Activated CD4-positive, alpha-beta memory T cell treated with anti-CD3 and anti-CD28 coated beads for 36 hours (primary cell): ENCODE data around the gene ANO7. TPM values are rescaled to one million over a fixed set of nuclear protein-coding genes. Genes with fewer than 3 reads are reported as not detected.
"Not testable (repeated sequence)": the region's sequence is repeated elsewhere in the genome, so short reads cannot be mapped to it uniquely, and the experiment has no call there.

ENCODE experiments used
- CTCF ChIA-PET: fragments of 350-600 bp; sonication (Branson Sonifier 250); formaldehyde crosslinking; loops from one replicate; lab custom pipeline; 2021; ENCODE audit warnings: antibody characterized with exemption, inconsistent platforms; lab: Charles Lee
- POLR2A ChIA-PET: fragments of 350-600 bp; sonication (Branson Sonifier 250); formaldehyde crosslinking; loops from one replicate; lab custom pipeline; 2021; ENCODE audit warnings: antibody characterized with exemption; lab: Charles Lee
- DNase-seq: peaks from one replicate; pipeline ENCODE4 v3.0.0-alpha.2; 2020
- H3K27ac Mint-ChIP-seq: one replicate; pipeline ENCODE4 v1.8.0; 2021; ENCODE audit warnings: mixed read lengths
- H3K27me3 Mint-ChIP-seq: one replicate; pipeline ENCODE4 v1.8.0; 2021; ENCODE audit warnings: mixed read lengths
- H3K36me3 Mint-ChIP-seq: one replicate; pipeline ENCODE4 v1.8.0; 2021; ENCODE audit warnings: mixed read lengths
- H3K4me1 Mint-ChIP-seq: one replicate; pipeline ENCODE4 v1.8.0; 2021; ENCODE audit warnings: low read depth, mixed read lengths
- H3K4me3 Mint-ChIP-seq: one replicate; pipeline ENCODE4 v1.8.0; 2021; ENCODE audit warnings: mild to moderate bottlenecking, mixed read lengths
- H3K9me3 Mint-ChIP-seq: one replicate; pipeline ENCODE4 v1.8.0; 2021; ENCODE audit warnings: mixed read lengths
- intact Hi-C: fragments of 100-400 bp; cut with micrococcal nuclease; formaldehyde crosslinking; loops from one replicate; pipeline ENCODE4 v1.15.1; 2023
- total RNA-seq, 2 experiments: library from RNA; stranded (reverse); gene quantifications; one replicate each; pipeline ENCODE4 v1.2.3, GENCODE V29; 2021

ANO7 gene
- total RNA-seq, 2 experiments from 2014 or later: 1.4 to 2.1 TPM

DNA sequence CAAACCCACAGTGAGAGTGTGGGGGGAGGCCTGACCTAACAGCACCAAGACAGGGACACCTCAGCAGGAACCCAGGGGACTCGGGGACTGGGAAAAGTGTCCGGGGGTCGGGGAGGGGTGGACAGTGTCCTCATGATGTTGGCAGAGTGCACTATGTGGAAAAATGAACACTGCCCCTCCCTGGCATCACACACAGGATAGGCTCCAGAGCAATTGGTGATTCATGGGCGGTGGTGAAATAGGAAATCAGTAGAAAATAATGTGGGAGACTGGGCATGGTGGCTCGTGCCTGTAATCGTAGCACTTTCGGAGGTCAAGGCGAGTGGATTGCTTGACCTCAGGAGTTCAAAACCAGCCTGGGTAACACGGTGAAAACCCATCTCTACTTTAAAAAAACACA, 3.6 kb upstream of the ANO7 start:
- no peak for DNase-seq
- peaks cover 8% of the 10 kb centered on the region for H3K4me1 Mint-ChIP-seq
- peaks cover 19% of the 10 kb centered on the region for H3K36me3 Mint-ChIP-seq
- H3K27me3 Mint-ChIP-seq: no peaks in the 10 kb centered on the region
- intact Hi-C loops: no loop called here
- H3K9me3 Mint-ChIP-seq: no peaks in the 10 kb centered on the region
- ChIA-PET CTCF (interaction anchor here (0.7 kb wide), 1 partner anchor 322 kb away, joined by 3 read pairs; no protein-coding TSS in a partner anchor), POLR2A (no interaction called here)
- no peak overlapping the region for H3K4me3 Mint-ChIP-seq
- no peak overlapping the region for H3K27ac Mint-ChIP-seq

DNA sequence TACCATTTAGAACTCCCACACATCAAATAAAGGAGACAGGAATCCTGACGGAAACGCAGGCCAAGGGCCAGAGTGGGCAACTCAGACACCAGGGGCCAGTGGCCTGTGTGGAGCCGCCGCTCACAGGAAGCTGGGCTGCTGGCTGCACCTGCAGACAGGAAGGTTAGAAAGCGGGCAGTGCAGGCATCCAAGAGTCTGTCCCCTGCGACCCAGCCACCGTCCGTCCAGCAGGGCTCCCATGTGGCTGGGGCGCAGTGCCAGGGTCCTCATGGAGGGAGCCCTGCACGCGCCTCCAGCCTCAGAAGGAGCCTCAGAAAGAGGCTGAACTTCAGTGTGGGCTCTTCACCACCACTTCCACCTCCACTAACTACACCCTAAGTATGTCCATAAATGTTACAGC, 2.5 kb upstream of the ANO7 start:
- ChIA-PET CTCF (no interaction called here), POLR2A (no interaction called here)
- Mint-ChIP-seq H3K27ac (no peak overlapping the region), H3K4me1 (no peaks in the 10 kb centered on the region), H3K9me3 (no peaks in the 10 kb centered on the region), H3K27me3 (no peaks in the 10 kb centered on the region), H3K4me3 (no peak overlapping the region), H3K36me3 (peaks cover 16% of the 10 kb centered on the region)
- intact Hi-C loops: no loop called here
- no peak for DNase-seq

DNA sequence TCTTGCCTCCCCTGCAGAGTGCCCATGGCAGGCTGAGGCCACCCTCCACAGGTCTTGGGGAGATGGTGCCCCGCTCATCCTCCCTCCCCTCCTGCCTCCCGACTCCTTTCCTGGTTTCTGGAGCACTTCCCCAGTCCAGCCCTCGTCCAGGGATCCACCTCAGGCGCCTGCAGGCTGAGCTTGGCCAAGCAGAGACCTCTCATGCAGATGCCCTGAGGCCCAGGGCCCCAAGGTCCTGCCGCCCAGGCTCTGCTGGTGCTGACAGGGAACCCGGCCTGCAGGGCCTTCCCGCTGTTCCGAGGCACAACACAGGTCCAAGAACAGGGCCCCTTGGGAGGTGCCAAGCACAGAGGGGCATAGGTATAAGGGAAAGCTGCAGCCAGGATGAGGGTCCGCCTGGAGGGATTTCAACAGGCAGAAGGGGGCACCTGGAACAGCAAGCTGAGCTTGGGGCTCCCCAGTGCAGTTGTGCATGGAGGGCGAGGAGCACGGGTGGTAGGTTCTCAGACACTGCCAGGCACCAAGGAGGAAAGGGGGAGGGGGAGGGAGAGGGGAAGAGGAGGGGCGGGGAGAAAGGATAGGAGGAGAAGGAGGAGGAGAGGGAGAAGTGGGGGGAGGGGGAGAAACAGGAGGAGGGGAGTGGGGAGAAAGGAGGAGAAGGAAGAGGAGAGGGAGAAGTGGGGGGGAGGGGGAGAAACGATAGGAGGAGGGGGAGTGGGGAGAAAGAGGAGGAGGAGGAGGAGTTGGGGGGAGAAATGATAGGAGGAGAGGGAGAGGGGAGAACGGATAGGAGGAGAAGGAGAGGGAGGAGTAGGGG, 1.2 kb upstream of the ANO7 start:
- no peak overlapping the region for H3K4me3 Mint-ChIP-seq
- H3K36me3 Mint-ChIP-seq: peaks cover 11% of the 10 kb centered on the region
- DNase-seq: no peak
- no peaks in the 10 kb centered on the region for H3K27me3 Mint-ChIP-seq
- no peak overlapping the region for H3K27ac Mint-ChIP-seq
- ChIA-PET POLR2A (no interaction called here), CTCF (no interaction called here)
- no peaks in the 10 kb centered on the region for H3K9me3 Mint-ChIP-seq
- intact Hi-C loops: no loop called here
- no peaks in the 10 kb centered on the region for H3K4me1 Mint-ChIP-seq

DNA sequence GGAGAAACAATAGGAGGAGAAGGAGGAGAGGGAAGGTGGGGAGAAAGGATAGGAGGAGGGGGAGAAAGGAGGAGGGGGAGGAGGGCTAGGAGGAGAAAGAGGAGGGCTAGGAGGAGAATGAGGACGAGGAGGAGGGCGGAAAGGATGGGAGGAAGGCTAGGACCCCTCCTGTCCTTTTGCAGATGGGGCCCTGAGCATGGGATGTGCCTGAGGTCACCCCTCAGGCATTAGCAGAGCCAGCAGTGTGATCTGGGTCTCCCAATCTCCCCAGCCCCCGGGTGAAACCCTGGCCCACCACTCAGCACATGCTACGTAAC, 601 bp upstream of the ANO7 start:
- Mint-ChIP-seq H3K27me3 (no peaks in the 10 kb centered on the region), H3K4me3 (no peak overlapping the region), H3K36me3 (peaks cover 5% of the 10 kb centered on the region), H3K9me3 (no peaks in the 10 kb centered on the region), H3K27ac (no peak overlapping the region), H3K4me1 (no peaks in the 10 kb centered on the region)
- POLR2A ChIA-PET: no interaction called here
- DNase-seq: no peak
- intact Hi-C loops: no loop called here
- CTCF ChIA-PET: no interaction called here

DNA sequence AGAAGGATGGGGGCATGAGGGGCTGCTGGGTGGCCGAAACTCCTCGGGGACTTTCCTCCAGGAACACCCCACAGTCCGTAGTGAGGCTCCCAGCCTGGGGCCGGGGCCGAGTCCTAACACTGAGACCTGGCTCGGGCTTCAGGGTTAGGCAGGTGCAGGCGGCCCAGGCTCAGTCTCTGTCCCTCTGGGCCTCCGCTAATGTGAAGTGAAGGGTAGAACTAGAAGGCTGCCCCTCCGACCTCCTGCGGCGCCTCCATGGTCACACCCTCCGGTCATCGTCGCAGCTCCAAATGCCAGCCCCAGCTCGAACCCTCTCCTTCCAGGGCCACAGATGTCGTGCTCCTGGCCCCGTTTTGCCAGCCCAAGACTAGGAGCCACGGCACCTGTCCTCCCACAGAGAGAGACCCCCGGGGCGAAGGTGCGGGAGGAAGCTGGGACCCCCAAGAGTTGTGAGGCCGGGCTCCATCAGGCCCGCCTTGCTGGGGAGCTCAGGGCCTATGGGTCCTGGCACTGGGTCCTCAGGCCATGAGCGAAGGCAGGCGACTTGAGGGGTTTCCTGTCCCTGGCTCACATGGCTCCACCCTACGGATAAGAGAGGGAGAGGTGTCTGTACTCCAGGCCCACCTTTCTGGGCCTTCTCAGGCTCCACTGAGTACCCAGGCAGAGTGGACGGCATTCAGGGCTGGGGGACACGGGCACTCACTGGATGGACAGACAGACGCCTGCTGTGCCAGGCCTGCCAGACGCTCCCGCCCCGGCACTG, 797 bp downstream of the ANO7 start:
- intact Hi-C loops: no loop called here
- H3K9me3 Mint-ChIP-seq: no peaks in the 10 kb centered on the region
- H3K4me1 Mint-ChIP-seq: no peaks in the 10 kb centered on the region
- H3K36me3 Mint-ChIP-seq: no peaks in the 10 kb centered on the region
- no peak overlapping the region for H3K27ac Mint-ChIP-seq
- no peak for DNase-seq
- no peak overlapping the region for H3K4me3 Mint-ChIP-seq
- H3K27me3 Mint-ChIP-seq: no peaks in the 10 kb centered on the region
- ChIA-PET POLR2A (no interaction called here), CTCF (no interaction called here)

DNA sequence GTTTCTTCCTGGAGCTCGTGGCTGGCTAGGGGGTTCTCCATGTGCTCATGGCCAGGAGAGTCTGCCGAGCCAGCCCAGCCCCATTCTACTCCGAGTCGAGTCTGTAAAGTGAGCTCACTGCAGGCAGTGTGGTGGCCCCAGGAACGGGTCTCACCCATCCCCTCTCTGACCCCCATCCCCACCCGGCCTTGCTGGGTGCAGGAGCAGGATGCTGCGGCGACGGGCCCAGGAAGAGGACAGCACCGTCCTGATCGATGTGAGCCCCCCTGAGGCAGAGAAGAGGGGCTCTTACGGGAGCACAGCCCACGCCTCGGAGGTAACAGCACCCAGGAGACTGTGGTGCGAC, 1.4 kb downstream of the ANO7 start:
- H3K27me3 Mint-ChIP-seq: no peaks in the 10 kb centered on the region
- H3K4me1 Mint-ChIP-seq: no peaks in the 10 kb centered on the region
- POLR2A ChIA-PET: no interaction called here
- H3K36me3 Mint-ChIP-seq: no peaks in the 10 kb centered on the region
- DNase-seq: no peak
- H3K27ac Mint-ChIP-seq: no peak overlapping the region
- intact Hi-C loops: no loop called here
- no peak overlapping the region for H3K4me3 Mint-ChIP-seq
- H3K9me3 Mint-ChIP-seq: no peaks in the 10 kb centered on the region
- CTCF ChIA-PET: no interaction called here

DNA sequence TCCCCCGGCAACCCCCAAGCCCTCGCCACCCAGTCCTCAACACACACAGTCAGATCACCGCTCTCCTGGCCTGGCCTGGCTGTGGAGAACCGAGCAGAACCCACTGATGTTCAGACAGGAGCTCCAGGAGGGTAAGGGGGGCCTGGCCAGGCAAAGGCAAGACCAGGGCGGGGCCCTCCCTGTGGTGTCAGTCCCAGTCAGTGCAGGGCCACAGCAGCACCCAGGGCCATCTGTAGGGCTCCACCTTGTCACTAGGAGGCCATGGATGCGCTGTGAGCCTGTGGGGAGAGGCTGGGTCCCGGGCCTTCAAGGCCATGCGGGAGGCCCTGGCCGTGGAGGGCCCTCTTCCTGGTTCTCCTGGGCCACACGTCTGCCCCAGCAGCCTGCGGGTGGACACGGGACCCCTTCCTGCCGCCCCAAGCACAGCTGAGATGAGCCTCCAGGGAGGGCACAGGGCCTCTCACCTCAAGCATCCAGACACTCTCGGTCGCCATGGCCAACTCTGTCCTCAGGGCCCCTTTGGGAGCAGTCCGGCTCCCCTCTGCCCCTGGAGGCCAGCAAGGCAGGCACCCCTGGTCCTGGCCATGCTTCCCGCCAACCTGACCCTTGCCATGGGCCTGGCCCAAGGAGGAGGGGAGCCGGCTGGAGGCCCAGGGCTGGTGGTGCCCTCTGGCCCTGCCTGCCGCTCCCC, 2.0 kb downstream of the ANO7 start:
- Mint-ChIP-seq H3K36me3 (no peaks in the 10 kb centered on the region), H3K4me1 (no peaks in the 10 kb centered on the region)
- POLR2A ChIA-PET: no interaction called here

DNA sequence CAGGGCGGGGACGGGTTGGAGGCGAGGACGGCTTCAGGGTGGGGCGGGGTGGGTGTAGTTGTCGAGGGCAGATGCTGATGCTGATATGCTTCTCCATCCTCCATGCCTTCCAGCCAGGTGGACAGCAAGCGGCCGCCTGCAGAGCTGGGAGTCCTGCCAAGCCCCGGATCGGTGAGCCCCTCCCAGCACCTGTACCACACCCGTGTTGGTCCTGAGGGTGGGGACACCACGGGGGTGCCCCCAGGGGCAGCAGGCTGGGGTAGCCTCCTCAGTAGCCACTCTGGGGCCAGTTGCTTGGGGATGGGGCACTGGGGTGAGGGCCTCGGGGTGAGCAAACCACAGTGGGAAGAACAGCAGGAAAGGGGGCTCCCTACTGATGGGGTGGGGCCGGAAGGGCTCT, 2.6 kb downstream of the ANO7 start:
- POLR2A ChIA-PET: no interaction called here

More for the DNA sequence above, 2.0 kb downstream of the ANO7 start:
- intact Hi-C loops: no loop called here
- CTCF ChIA-PET: no interaction called here
- DNase-seq: no peak
- Mint-ChIP-seq H3K27ac (no peak overlapping the region), H3K4me3 (no peak overlapping the region), H3K9me3 (no peaks in the 10 kb centered on the region), H3K27me3 (no peaks in the 10 kb centered on the region)

DNA sequence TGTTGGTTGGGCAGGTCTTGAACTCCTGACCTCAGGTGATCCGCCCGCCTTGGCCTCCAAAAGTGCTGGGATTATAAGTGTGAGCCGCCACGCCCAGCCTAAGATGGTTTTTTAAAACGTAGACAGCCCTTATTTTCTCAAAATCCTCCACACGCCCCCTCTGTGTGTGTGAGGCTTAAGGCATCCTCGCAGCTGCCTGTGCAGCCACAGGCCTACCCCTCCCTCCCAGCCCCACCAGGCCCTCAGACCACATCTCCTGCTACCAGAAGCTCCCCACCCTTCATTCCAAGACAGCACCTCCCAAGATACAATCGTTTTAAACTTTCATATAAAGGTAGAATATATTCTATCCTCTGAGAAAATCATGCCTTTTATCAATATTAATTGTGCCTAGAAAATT, 4.8 kb downstream of the ANO7 start:
- no peak overlapping the region for H3K27ac Mint-ChIP-seq
- H3K4me1 Mint-ChIP-seq: no peaks in the 10 kb centered on the region
- H3K36me3 Mint-ChIP-seq: no peaks in the 10 kb centered on the region
- no peaks in the 10 kb centered on the region for H3K27me3 Mint-ChIP-seq
- no peak overlapping the region for H3K4me3 Mint-ChIP-seq
- DNase-seq: no peak
- CTCF ChIA-PET: no interaction called here
- intact Hi-C loops: no loop called here
- H3K9me3 Mint-ChIP-seq: no peaks in the 10 kb centered on the region
- POLR2A ChIA-PET: no interaction called here

More for the DNA sequence above, 2.6 kb downstream of the ANO7 start:
- intact Hi-C loops: no loop called here
- no peaks in the 10 kb centered on the region for H3K9me3 Mint-ChIP-seq
- no peaks in the 10 kb centered on the region for H3K36me3 Mint-ChIP-seq
- no peak overlapping the region for H3K27ac Mint-ChIP-seq
- no peak overlapping the region for H3K4me3 Mint-ChIP-seq
- DNase-seq: no peak
- H3K27me3 Mint-ChIP-seq: no peaks in the 10 kb centered on the region
- CTCF ChIA-PET: no interaction called here
- H3K4me1 Mint-ChIP-seq: no peaks in the 10 kb centered on the region

DNA sequence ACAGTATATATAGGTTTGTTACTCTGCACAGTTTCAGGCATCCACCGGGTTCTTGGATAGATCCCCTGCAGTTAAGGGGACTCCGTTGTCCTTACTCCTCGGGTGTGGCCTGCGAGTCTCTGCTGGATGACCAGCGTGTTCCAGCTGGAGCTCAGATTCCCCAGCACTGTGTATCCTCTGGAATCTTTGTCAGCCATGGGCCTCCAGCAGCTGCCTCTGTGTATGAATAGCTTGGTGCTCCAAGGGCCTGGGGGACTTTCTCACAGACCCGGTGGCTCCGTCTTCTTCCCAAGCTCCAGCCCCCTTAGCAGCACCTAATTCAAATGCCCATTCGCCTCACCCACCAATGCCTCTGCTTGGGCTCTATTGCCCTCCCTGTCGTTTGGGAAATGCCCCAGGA, 6.3 kb downstream of the ANO7 start:
- H3K27me3 Mint-ChIP-seq: no peaks in the 10 kb centered on the region
- H3K27ac Mint-ChIP-seq: no peak overlapping the region
- H3K36me3 Mint-ChIP-seq: no peaks in the 10 kb centered on the region
- no peaks in the 10 kb centered on the region for H3K9me3 Mint-ChIP-seq
- no peaks in the 10 kb centered on the region for H3K4me1 Mint-ChIP-seq
- ChIA-PET POLR2A (no interaction called here), CTCF (no interaction called here)
- intact Hi-C loops: no loop called here
- DNase-seq: no peak
- H3K4me3 Mint-ChIP-seq: no peak overlapping the region

DNA sequence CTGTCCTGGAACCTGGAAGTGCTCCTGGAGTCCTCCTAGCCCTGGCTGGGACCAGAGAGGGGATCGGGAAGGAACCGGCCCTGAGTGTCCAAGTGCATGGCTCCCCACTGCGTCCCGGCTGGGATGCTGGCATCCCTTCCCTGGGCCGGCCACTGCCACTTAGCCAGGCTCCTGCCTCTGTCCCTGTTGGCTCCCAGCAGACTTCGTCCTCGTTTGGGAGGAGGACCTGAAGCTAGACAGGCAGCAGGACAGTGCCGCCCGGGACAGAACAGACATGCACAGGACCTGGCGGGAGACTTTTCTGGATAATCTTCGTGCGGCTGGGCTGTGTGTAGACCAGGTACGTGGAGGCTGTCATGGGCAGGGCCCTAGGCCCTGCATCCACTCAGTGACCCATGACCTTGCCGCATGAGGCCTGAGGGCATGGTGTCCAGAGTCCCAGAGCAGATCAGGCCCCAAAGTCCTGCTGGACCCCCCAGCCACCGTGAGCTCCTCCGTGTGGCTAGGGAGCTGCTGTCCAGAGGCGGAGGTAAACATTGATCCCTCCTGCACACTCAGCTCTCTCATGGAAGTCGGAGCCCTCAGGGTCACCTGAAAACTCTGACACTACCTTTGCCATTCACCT, 7.1 kb downstream of the ANO7 start:
- intact Hi-C loops: no loop called here
- ChIA-PET CTCF (no interaction called here), POLR2A (no interaction called here)
- Mint-ChIP-seq H3K27ac (no peak overlapping the region), H3K27me3 (no peaks in the 10 kb centered on the region), H3K4me3 (no peak overlapping the region), H3K36me3 (no peaks in the 10 kb centered on the region), H3K9me3 (no peaks in the 10 kb centered on the region), H3K4me1 (no peaks in the 10 kb centered on the region)
- no peak for DNase-seq

DNA sequence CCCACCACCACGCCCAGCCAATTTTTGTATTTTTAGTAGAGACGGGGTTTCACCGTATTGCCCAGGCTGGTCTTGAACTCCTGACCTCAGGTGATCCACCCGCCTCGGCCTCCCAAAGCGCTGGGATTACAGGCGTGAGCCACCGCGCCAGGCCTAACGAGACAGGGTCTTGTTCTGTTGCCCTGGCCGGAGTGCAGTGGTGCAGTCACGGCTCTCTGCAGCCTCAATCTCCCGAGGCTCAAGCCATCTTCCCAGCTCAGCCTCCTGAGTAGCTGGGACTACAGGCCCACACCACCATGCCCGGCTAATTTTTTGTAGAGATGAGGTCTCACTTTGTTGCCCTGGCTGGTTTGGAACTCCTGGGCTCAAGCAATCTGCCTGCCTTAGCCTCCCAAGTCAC, 8.8 kb downstream of the ANO7 start:
- H3K36me3 Mint-ChIP-seq, DNase-seq, H3K27ac Mint-ChIP-seq, H3K4me1 Mint-ChIP-seq, CTCF ChIA-PET, H3K4me3 Mint-ChIP-seq, H3K27me3 Mint-ChIP-seq, H3K9me3 Mint-ChIP-seq, intact Hi-C loops, POLR2A ChIA-PET: not testable (repeated sequence)
